Right lobe of liver (tissue), 6 donors: ENCODE data around the gene ENO3. TPM values are rescaled to one million over a fixed set of nuclear protein-coding genes. Genes with fewer than 3 reads are reported as not detected.

ENCODE experiments used
- ATAC-seq, 4 donors: fragments of 200-7000 bp; cut with Tn5 transposase; one replicate each; pipeline ENCODE4 v1.9.1; 2020; ENCODE audit warnings: mild to moderate bottlenecking in 4 of 4, moderate library complexity in 4 of 4
- DNase-seq, 3 donors: peaks; one replicate each; pipeline ENCODE4 v3.0.0-alpha.2; 2020
- H3K27ac ChIP-seq, 3 donors: fragments of 200-600 bp; one replicate each; pipeline ENCODE4 v1.8.0; 2022
- H3K27me3 ChIP-seq, 2 donors: fragments of 200-600 bp; one replicate each; pipeline ENCODE4 v1.8.0; 2022
- H3K36me3 ChIP-seq, 4 donors: fragments of 200-600 bp; sonication (generic) in 1 of 4; one replicate each; pipeline versions ENCODE4 v1.5.1 to v1.8.0; 2017 to 2022; ENCODE audit warnings: control low read depth in 1 of 4
- H3K4me1 ChIP-seq, 4 donors: fragments of 200-600 bp; sonication (generic) in 1 of 4; one replicate each; pipeline versions ENCODE4 v1.5.1 to v1.8.0; 2017 to 2022; ENCODE audit warnings: control low read depth in 1 of 4
- H3K4me3 ChIP-seq, 3 donors: fragments of 200-600 bp; one replicate each; pipeline ENCODE4 v1.8.0; 2022
- H3K9me3 ChIP-seq, 4 donors: fragments of 200-600 bp; sonication (generic) in 1 of 4; one replicate each; pipeline versions ENCODE4 v1.5.1 to v1.8.0; 2017 to 2022; ENCODE audit warnings: control low read depth in 1 of 4
- CTCF ChIP-seq, 4 donors: fragments of 200-600 bp in 3 of 4; fragments of 450-650 bp in 1 of 4; IDR thresholded peaks; one replicate each; pipeline versions ENCODE4 v1.5.1 to v1.8.0; 2016 to 2022; ENCODE audit warnings: antibody characterized with exemption in 4 of 4, mild to moderate bottlenecking in 2 of 4
- POLR2A ChIP-seq: fragments of 450-650 bp; IDR thresholded peaks from one replicate; pipeline ENCODE4 v1.6.1; 2017; ENCODE audit warnings: antibody characterized with exemption, mild to moderate bottlenecking
- WGBS: methylation state at CpG from one replicate; pipeline ENCODE4 v1.1.6; 2018; ENCODE audit warnings: low coverage, low lambda C conversion rate; ENCODE audit not compliant: insufficient coverage; ENCODE audit errors: missing lambda C conversion rate; 5-methylcytosine and 5-hydroxymethylcytosine counted together
- intact Hi-C, 2 donors: fragments of 100-400 bp; cut with DNase I; formaldehyde crosslinking; loops; one replicate each; pipeline versions ENCODE4 v1.11.2 to v1.14.1; 2022
- total RNA-seq, 6 experiments: library from RNA; depleted of rRNA in 2 of 6; stranded (reverse); fragments of >200 nt in 2 of 6; fragmentation: NEBNext Ultra II Directional in 3 of 6; extraction: Animal tissue kit (Norgen Biotek cat#: 25700) in 3 of 6; gene quantifications; one replicate each; pipeline versions ENCODE4 v1.1.0 to v1.2.4, GENCODE V29; 2016 to 2023
- donor health status: DM: no; HTN: yes; CAD: no.
- donor health status: DM: no; HTN: no; CAD: no.
- donor health status: DM: no; HTN: no; CAD: no.
- donor health status: DM: no; HTN: yes; CAD: no.
- donor health status: DM: no; HTN: yes; CAD: no.

Gene ENO3
- total RNA-seq, 6 experiments from 2014 or later: 54.7 to 69.8 (median 58.7) TPM

GRCh38 chr17:4969551-4970173 is 18.7 kb downstream of the ENO3 start:
- peak overlapping the region in 2 of 3 donors; percentile 65 to 78 for H3K4me3 ChIP-seq
- H3K9me3 ChIP-seq: no peaks in the 10 kb centered on the region
- TF ChIP-seq POLR2A: no peak
- TF ChIP-seq CTCF (IDR thresholded peaks at IDR 0.05): no peak
- intact Hi-C loops: loop anchor here in 1 of 2 donors (10.0 kb wide), 1 partner anchor 55 kb away; no protein-coding TSS in a partner anchor
- WGBS: 37% methylated on average over 15 of the region's 16 CpGs
- H3K36me3 ChIP-seq: peaks cover 0 to 7% (median under 1%) of the 10 kb centered on the region in 4 donors
- peak overlapping the region; percentile 54 to 87 (median 59) for H3K27ac ChIP-seq
- no peaks in the 10 kb centered on the region for H3K27me3 ChIP-seq
- peaks cover 0 to 24% (median 12%) of the 10 kb centered on the region in 4 donors for H3K4me1 ChIP-seq
- peak in 2 of 3 donors; percentile 76 to 82 for DNase-seq
- ATAC-seq: peak in 2 of 4 donors; percentile 1 to 5

GRCh38 chr17:4970273-4970672 is 19.4 kb downstream of the ENO3 start:
- intact Hi-C loops: loop anchor here in 1 of 2 donors (10.0 kb wide), 1 partner anchor 55 kb away; no protein-coding TSS in a partner anchor
- H3K4me1 ChIP-seq: peaks cover 0 to 24% (median 12%) of the 10 kb centered on the region in 4 donors

GRCh38 chr17:4971826-4972225 is 20.9 kb downstream of the ENO3 start:
- 87% methylated on average over 4 of the region's 6 CpGs for WGBS

More at GRCh38 chr17:4970273-4970672, 19.4 kb downstream of the ENO3 start:
- DNase-seq: no peak
- peak overlapping the region in 2 of 3 donors; percentile 59 to 87 for H3K27ac ChIP-seq
- TF ChIP-seq CTCF (IDR thresholded peaks at IDR 0.05) (no peak), POLR2A (no peak)
- no peaks in the 10 kb centered on the region for H3K9me3 ChIP-seq
- no peaks in the 10 kb centered on the region for H3K27me3 ChIP-seq
- H3K36me3 ChIP-seq: peaks cover 0 to 7% (median under 1%) of the 10 kb centered on the region in 4 donors
- WGBS: no CpG with 5 or more reads among the region's 8 CpGs
- ATAC-seq: no peak
- no peak overlapping the region for H3K4me3 ChIP-seq

GRCh38 chr17:4972322-4972721 is 21.4 kb downstream of the ENO3 start:
- intact Hi-C loops: loop anchor here in 1 of 2 donors (10.0 kb wide), 1 partner anchor 58 kb away; no protein-coding TSS in a partner anchor
- H3K9me3 ChIP-seq: no peaks in the 10 kb centered on the region
- DNase-seq (no peak), ATAC-seq (no peak)
- H3K27ac ChIP-seq: no peak overlapping the region
- WGBS: no CpG with 5 or more reads among the region's 12 CpGs
- TF ChIP-seq CTCF (IDR thresholded peaks at IDR 0.05) (no peak), POLR2A (no peak)
- no peak overlapping the region for H3K4me3 ChIP-seq
- peaks cover 0 to 21% (median 10%) of the 10 kb centered on the region in 4 donors for H3K4me1 ChIP-seq
- H3K36me3 ChIP-seq: peaks cover 0 to 18% (median 6%) of the 10 kb centered on the region in 4 donors
- H3K27me3 ChIP-seq: no peaks in the 10 kb centered on the region

More at GRCh38 chr17:4971826-4972225, 20.9 kb downstream of the ENO3 start:
- no peak for ATAC-seq
- Histone ChIP-seq H3K36me3 (peaks cover 0 to 13% (median 3%) of the 10 kb centered on the region in 4 donors), H3K4me1 (peaks cover 0 to 21% (median 10%) of the 10 kb centered on the region in 4 donors), H3K4me3 (no peak overlapping the region), H3K9me3 (no peaks in the 10 kb centered on the region), H3K27ac (no peak overlapping the region), H3K27me3 (no peaks in the 10 kb centered on the region)
- TF ChIP-seq CTCF (IDR thresholded peaks at IDR 0.05): no peak
- no peak for TF ChIP-seq POLR2A
- intact Hi-C loops: loop anchor here in 1 of 2 donors (10.0 kb wide), 1 partner anchor 57 kb away; no protein-coding TSS in a partner anchor
- DNase-seq: no peak
